Colonic mucosa (tissue), 4 donors: ENCODE data around the gene FOXJ2. TPM values are rescaled to one million over a fixed set of nuclear protein-coding genes. Genes with fewer than 3 reads are reported as not detected.
"Not testable (repeated sequence)": the region's sequence is repeated elsewhere in the genome, so short reads cannot be mapped to it uniquely, and the experiment has no call there.

Experiments used
- DNase-seq: peaks from one replicate; pipeline ENCODE4 v3.0.0-alpha.2; 2020
- H3K27ac ChIP-seq: fragments of 200-600 bp; one replicate; pipeline ENCODE4 v1.8.0; 2021
- H3K27me3 ChIP-seq: fragments of 200-600 bp; one replicate; pipeline ENCODE4 v1.8.0; 2021
- H3K36me3 ChIP-seq: fragments of 200-600 bp; one replicate; pipeline ENCODE4 v1.8.0; 2021
- H3K4me1 ChIP-seq: fragments of 200-600 bp; one replicate; pipeline ENCODE4 v1.8.0; 2021; ENCODE audit warnings: mild to moderate bottlenecking
- H3K4me3 ChIP-seq: fragments of 200-600 bp; one replicate; pipeline ENCODE4 v1.8.0; 2021
- H3K9ac ChIP-seq, 2 donors: one replicate each; pipeline ENCODE4 v1.7.0; 2013; ENCODE audit warnings: control low read depth in 2 of 2, low read depth in 2 of 2, low read length in 2 of 2
- H3K9me3 ChIP-seq: fragments of 200-600 bp; one replicate; pipeline ENCODE4 v1.8.0; 2021
- intact Hi-C: fragments of 100-400 bp; cut with DNase I; formaldehyde crosslinking; loops from one replicate; pipeline ENCODE4 v1.14.1; 2022
- total RNA-seq, 2 donors: library from RNA; stranded (reverse); fragmentation: NEBNext Ultra II Directional in 1 of 2; extraction: Animal tissue kit (Norgen Biotek cat#: 25700) in 1 of 2; gene quantifications; one replicate each; pipeline ENCODE4 v1.2.1, GENCODE V29; 2021
- TF ChIP-seq, protein P1 (sequence below): fragments of 200-600 bp; IDR thresholded peaks from one replicate; pipeline ENCODE4 v1.8.0; 2022; ENCODE audit warnings: antibody characterized with exemption, mild to moderate bottlenecking
- donor health status: healthy.
- donor health status: DM: no; HTN: no; CAD: no.
- donor health status: DM: no; HTN: no; CAD: no.

Gene FOXJ2
- total RNA-seq = 10 to 100 TPM; 10.7 to 14.9 TPM

GRCh38 chr12:8032242-8033152 is at the start of gene FOXJ2:
TSS of gene FOXJ2 (plus strand) at chr12:8032716. CDS start at chr12:8039833, 7,117 bp downstream.
- peak within 1 kb of the TSS; percentile 95 to 100 for H3K9ac ChIP-seq
- H3K4me1 ChIP-seq = peaks cover 24% of the 10 kb centered on the region
- intact Hi-C loops = no loop called here
- H3K36me3 ChIP-seq = no peaks in the 10 kb centered on the region
- peak within 1 kb of the TSS; percentile 87 for H3K27ac ChIP-seq
- TF ChIP-seq, protein P1, sequence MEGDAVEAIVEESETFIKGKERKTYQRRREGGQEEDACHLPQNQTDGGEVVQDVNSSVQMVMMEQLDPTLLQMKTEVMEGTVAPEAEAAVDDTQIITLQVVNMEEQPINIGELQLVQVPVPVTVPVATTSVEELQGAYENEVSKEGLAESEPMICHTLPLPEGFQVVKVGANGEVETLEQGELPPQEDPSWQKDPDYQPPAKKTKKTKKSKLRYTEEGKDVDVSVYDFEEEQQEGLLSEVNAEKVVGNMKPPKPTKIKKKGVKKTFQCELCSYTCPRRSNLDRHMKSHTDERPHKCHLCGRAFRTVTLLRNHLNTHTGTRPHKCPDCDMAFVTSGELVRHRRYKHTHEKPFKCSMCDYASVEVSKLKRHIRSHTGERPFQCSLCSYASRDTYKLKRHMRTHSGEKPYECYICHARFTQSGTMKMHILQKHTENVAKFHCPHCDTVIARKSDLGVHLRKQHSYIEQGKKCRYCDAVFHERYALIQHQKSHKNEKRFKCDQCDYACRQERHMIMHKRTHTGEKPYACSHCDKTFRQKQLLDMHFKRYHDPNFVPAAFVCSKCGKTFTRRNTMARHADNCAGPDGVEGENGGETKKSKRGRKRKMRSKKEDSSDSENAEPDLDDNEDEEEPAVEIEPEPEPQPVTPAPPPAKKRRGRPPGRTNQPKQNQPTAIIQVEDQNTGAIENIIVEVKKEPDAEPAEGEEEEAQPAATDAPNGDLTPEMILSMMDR = no peak
- H3K9me3 ChIP-seq = no peaks in the 10 kb centered on the region
- H3K27me3 ChIP-seq = no peaks in the 10 kb centered on the region
- DNase-seq = peak; percentile 82
- peak within 1 kb of the TSS; percentile 94 for H3K4me3 ChIP-seq

DNA sequence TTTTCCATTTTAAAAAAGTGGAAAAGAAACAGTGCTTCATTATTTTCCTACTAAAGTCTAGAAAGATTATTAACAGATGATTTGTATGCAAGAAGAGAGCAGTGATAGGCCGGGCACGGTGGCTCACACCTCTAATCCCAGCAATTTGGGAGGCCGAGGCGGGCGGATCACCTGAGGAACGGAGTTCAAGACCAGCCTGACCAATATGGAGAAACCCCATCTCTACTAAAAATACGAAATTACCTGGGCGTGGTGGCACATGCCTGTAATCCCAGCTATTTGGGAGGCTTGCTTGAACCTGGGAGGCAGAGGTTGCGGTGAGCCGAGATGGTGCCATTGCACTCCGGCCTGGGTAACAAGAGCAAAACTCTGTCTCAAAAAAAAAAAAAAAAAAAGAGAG is 49.5 kb upstream of the FOXJ2 start:
- H3K27me3 ChIP-seq, DNase-seq, intact Hi-C loops, H3K27ac ChIP-seq, H3K4me1 ChIP-seq, H3K9me3 ChIP-seq, H3K9ac ChIP-seq, H3K36me3 ChIP-seq, H3K4me3 ChIP-seq: not testable (repeated sequence)

- DNase-seq, H3K27ac ChIP-seq, intact Hi-C loops, H3K4me3 ChIP-seq, H3K27me3 ChIP-seq, H3K9me3 ChIP-seq, H3K4me1 ChIP-seq, H3K9ac ChIP-seq, H3K36me3 ChIP-seq: not testable (repeated sequence)
Measured at GRCh38 chr12:7983460-7983859, 49.1 kb upstream of the FOXJ2 start.

DNA sequence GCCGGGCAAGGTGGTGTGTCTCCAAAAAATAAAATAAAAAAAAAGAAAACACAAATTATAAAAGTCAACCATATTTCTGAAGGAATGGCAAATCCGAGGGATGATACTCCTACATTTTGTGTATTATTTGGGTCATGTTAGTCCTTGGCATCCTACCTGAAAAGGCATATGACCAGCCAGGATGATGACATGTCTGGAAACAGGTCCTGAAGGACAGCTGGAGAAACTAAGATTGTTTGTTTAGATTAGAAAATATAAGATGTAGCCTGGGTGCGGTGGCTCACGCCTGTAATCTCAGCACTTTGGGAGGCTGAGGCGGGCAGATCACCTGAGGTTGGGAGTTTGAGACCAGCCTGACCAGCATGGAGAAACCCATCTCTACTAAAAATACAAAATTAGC is 47.6 kb upstream of the FOXJ2 start:
- intact Hi-C loops = no loop called here
- H3K27ac ChIP-seq = no peak overlapping the region
- H3K4me3 ChIP-seq = no peak overlapping the region
- no peaks in the 10 kb centered on the region for H3K36me3 ChIP-seq
- no peaks in the 10 kb centered on the region for H3K27me3 ChIP-seq
- no peaks in the 10 kb centered on the region for H3K4me1 ChIP-seq
- no peaks in the 10 kb centered on the region for H3K9me3 ChIP-seq
- TF ChIP-seq, protein P1 = no peak
- H3K9ac ChIP-seq = no peak overlapping the region
- no peak for DNase-seq

GRCh38 chr12:7985802-7986418 is 46.6 kb upstream of the FOXJ2 start:
- Histone ChIP-seq H3K4me3 (no peak overlapping the region), H3K9me3 (no peaks in the 10 kb centered on the region), H3K4me1 (no peaks in the 10 kb centered on the region), H3K27me3 (no peaks in the 10 kb centered on the region), H3K9ac (no peak overlapping the region), H3K36me3 (no peaks in the 10 kb centered on the region), H3K27ac (no peak overlapping the region)
- TF ChIP-seq, protein P1 = no peak
- DNase-seq = no peak
- intact Hi-C loops = no loop called here

DNA sequence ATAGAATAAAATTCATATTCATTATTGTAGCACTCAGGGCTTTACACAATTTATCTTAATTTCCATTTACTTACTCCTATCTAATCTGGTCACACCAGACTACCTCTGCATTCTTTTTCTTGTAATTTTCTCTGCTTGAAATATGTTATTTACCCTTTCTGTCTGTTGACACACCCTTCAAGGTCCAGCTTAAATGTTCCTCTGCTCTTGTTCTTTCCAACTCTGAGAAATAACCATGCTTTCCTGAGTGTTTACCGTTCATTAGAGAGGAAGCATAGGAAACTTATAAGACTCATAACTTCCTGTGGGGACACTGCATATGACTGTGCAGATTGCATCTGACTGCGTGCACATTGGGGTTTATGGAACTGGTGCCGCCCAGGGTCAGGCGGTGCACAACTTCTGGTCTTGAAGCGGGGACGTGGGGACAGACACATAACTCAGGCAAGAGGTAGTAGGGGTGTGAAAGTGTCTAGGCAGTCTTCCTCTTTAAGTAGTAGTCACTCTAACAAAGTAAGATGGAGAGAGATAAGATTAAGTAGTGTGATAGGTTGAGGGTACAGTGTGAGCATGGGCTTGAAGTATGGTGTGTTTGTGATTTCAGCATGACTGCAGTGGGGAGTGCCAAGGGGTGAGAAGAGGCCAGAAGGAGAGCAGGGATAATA is 42.6 kb upstream of the FOXJ2 start:
- no peak overlapping the region for H3K9ac ChIP-seq
- H3K36me3 ChIP-seq = no peaks in the 10 kb centered on the region
- no peaks in the 10 kb centered on the region for H3K9me3 ChIP-seq
- intact Hi-C loops = no loop called here
- no peak overlapping the region for H3K4me3 ChIP-seq
- H3K4me1 ChIP-seq = no peaks in the 10 kb centered on the region
- TF ChIP-seq, protein P1 = no peak
- DNase-seq = peak; percentile 27
- H3K27me3 ChIP-seq = no peaks in the 10 kb centered on the region
- no peak overlapping the region for H3K27ac ChIP-seq
